GM23338 (cell line): ENCODE results near the gene RUVBL2. TPM values are rescaled to one million over a fixed set of nuclear protein-coding genes. Genes with fewer than 3 reads are reported as not detected.
"Not testable (repeated sequence)": the region's sequence is repeated elsewhere in the genome, so short reads cannot be mapped to it uniquely, and the experiment has no call there.

Source experiments
- ATAC-seq: fragments of 200-7000 bp; cut with Tn5 transposase; 3 replicates; pipeline ENCODE4 v1.9.1; 2020
- DNase-seq: peaks from one replicate; pipeline ENCODE4 v3.0.0-alpha.2; 2015; ENCODE audit warnings: low spot score
- H2AFZ ChIP-seq: fragments of 200-600 bp; sonication (generic); 2 replicates; pipeline ENCODE4 v1.8.0; 2016; ENCODE audit warnings: antibody characterized with exemption, mild to moderate bottlenecking, moderate library complexity
- H3F3A ChIP-seq: fragments of 200-600 bp; sonication (generic); replicated peaks from 2 replicates; pipeline ENCODE4 v1.8.0; 2017; ENCODE audit warnings: antibody characterized with exemption, mixed run types, low read depth
- H3K27ac ChIP-seq: fragments of 200-600 bp; sonication (generic); 2 replicates; pipeline ENCODE4 v1.6.1; 2016; ENCODE audit warnings: low read depth
- H3K27me3 ChIP-seq: fragments of 200-600 bp; sonication (generic); 2 replicates; pipeline ENCODE4 v1.8.0; 2016; ENCODE audit warnings: mild to moderate bottlenecking, mixed run types, moderate library complexity; ENCODE audit not compliant: insufficient read depth
- H3K36me3 ChIP-seq: fragments of 200-600 bp; sonication (generic); 2 replicates; pipeline ENCODE4 v1.8.0; 2016; ENCODE audit warnings: mild to moderate bottlenecking; ENCODE audit not compliant: insufficient read depth
- H3K4me1 ChIP-seq: fragments of 200-600 bp; sonication (generic); 2 replicates; pipeline ENCODE4 v1.8.0; 2016; ENCODE audit warnings: mild to moderate bottlenecking, moderate library complexity; ENCODE audit not compliant: insufficient read depth
- H3K4me2 ChIP-seq: fragments of 200-600 bp; sonication (generic); 2 replicates; pipeline ENCODE4 v1.7.1; 2017; ENCODE audit warnings: mixed run types
- H3K4me3 ChIP-seq: fragments of 200-600 bp; sonication (generic); 2 replicates; pipeline ENCODE4 v1.6.1; 2016; ENCODE audit warnings: mixed run types
- H3K79me2 ChIP-seq: fragments of 200-600 bp; sonication (generic); replicated peaks from 2 replicates; pipeline ENCODE4 v1.8.0; 2017; ENCODE audit warnings: mild to moderate bottlenecking; ENCODE audit not compliant: insufficient read depth
- H3K9me2 ChIP-seq: fragments of 200-600 bp; sonication (generic); 2 replicates; pipeline ENCODE4 v1.8.0; 2017; ENCODE audit not compliant: insufficient read depth
- H4K20me1 ChIP-seq: fragments of 200-600 bp; sonication (generic); replicated peaks from 2 replicates; pipeline ENCODE4 v1.8.0; 2017; ENCODE audit warnings: mild to moderate bottlenecking; ENCODE audit not compliant: insufficient read depth
- H3K27ac Mint-ChIP-seq: 2 replicates; pipeline ENCODE4 v1.8.0; 2020; ENCODE audit warnings: inconsistent platforms, mild to moderate bottlenecking, moderate library complexity, mixed read lengths
- H3K27me3 Mint-ChIP-seq: 3 replicates; pipeline ENCODE4 v1.8.0; 2022; ENCODE audit warnings: low read depth, mild to moderate bottlenecking, moderate library complexity, mixed read lengths, inconsistent platforms; ENCODE audit not compliant: insufficient read depth, poor library complexity
- H3K36me3 Mint-ChIP-seq: 3 replicates; pipeline ENCODE4 v1.8.0; 2021; ENCODE audit warnings: low read depth, mild to moderate bottlenecking, inconsistent platforms, moderate library complexity, mixed read lengths
- H3K4me1 Mint-ChIP-seq: 3 replicates; pipeline ENCODE4 v1.8.0; 2020; ENCODE audit warnings: mild to moderate bottlenecking, inconsistent platforms, mixed read lengths
- H3K4me3 Mint-ChIP-seq: 3 replicates; pipeline ENCODE4 v1.8.0; 2021; ENCODE audit warnings: moderate library complexity, mild to moderate bottlenecking, inconsistent platforms, mixed read lengths
- H3K9me3 Mint-ChIP-seq: 3 replicates; pipeline ENCODE4 v1.8.0; 2020; ENCODE audit warnings: moderate library complexity, mild to moderate bottlenecking, inconsistent platforms, mixed read lengths
- polyA plus RNA-seq: library from polyadenylated mRNA; unstranded; fragments of >200 nt; fragmentation: Nextera tagmentation; extraction: Ambion mirVana; gene quantifications from 2 replicates; pipeline ENCODE4 v1.2.1, GENCODE V29; 2016
- total RNA-seq: library from RNA; depleted of rRNA; stranded (reverse); fragments of >200 nt; shearing (Covaris generic); gene quantifications from 2 replicates; pipeline ENCODE4 v1.2.3, GENCODE V29; 2014

Gene RUVBL2
- total and polyA plus RNA-seq, 2 experiments from 2014 or later: 196 to 252 TPM

GRCh38 chr19:49024233-49024632 is 30.5 kb downstream of the RUVBL2 start, which contains the start of gene CGB3:
Gene CGB3 (minus strand): TSS chr19:49024333. CDS start chr19:49023971, 362 bp downstream.
- not testable (repeated sequence) for H3K9me2 ChIP-seq, H3K79me2 ChIP-seq, H3K36me3 Mint-ChIP-seq, H3K4me2 ChIP-seq, H2AFZ ChIP-seq, ATAC-seq, H3K4me3 ChIP-seq, H3F3A ChIP-seq, H3K27ac Mint-ChIP-seq, H3K36me3 ChIP-seq, H3K4me3 Mint-ChIP-seq, H3K27ac ChIP-seq, H4K20me1 ChIP-seq, DNase-seq, H3K9me3 Mint-ChIP-seq
- H3K27me3 ChIP-seq: peaks cover 23% of the 10 kb centered on the region
- peaks cover 16% of the 10 kb centered on the region; the same call in 1 of the 2 replicates for H3K4me1 ChIP-seq
- Mint-ChIP-seq H3K4me1 (peaks cover 14% of the 10 kb centered on the region), H3K27me3 (peaks cover 11% of the 10 kb centered on the region)

GRCh38 chr19:49025088-49025487 is 31.4 kb downstream of the RUVBL2 start:
- not testable (repeated sequence) for H3K36me3 ChIP-seq, H3K36me3 Mint-ChIP-seq, DNase-seq, H3K4me3 ChIP-seq, H2AFZ ChIP-seq, H3K27ac ChIP-seq, ATAC-seq, H3K9me3 Mint-ChIP-seq, H4K20me1 ChIP-seq, H3K9me2 ChIP-seq, H3F3A ChIP-seq, H3K79me2 ChIP-seq, H3K27ac Mint-ChIP-seq, H3K4me2 ChIP-seq, H3K4me3 Mint-ChIP-seq
- Histone ChIP-seq H3K27me3 (peaks cover 15% of the 10 kb centered on the region; the same call in 1 of the 2 replicates), H3K4me1 (peaks cover 11% of the 10 kb centered on the region; the same call in 1 of the 2 replicates)
- peaks cover 10% of the 10 kb centered on the region for H3K4me1 Mint-ChIP-seq
- H3K27me3 Mint-ChIP-seq: peaks cover 14% of the 10 kb centered on the region

- H3K9me3 Mint-ChIP-seq, H3K4me3 ChIP-seq, H2AFZ ChIP-seq, H4K20me1 ChIP-seq, H3K79me2 ChIP-seq, H3K4me2 ChIP-seq, H3K4me3 Mint-ChIP-seq, H3K4me1 Mint-ChIP-seq, ATAC-seq, H3K27ac Mint-ChIP-seq, H3K36me3 ChIP-seq, H3K9me2 ChIP-seq, H3K4me1 ChIP-seq, H3K36me3 Mint-ChIP-seq, DNase-seq, H3K27ac ChIP-seq, H3F3A ChIP-seq: not testable (repeated sequence)
- peaks cover 10% of the 10 kb centered on the region; the same call in 1 of the 2 replicates for H3K27me3 ChIP-seq
- H3K27me3 Mint-ChIP-seq: peaks cover 13% of the 10 kb centered on the region
These were observed 31.9 kb downstream of the RUVBL2 start for GRCh38 chr19:49025599-49025998.

GRCh38 chr19:49028686-49029085 is 35.0 kb downstream of the RUVBL2 start:
- not testable (repeated sequence) for H3K36me3 Mint-ChIP-seq, H4K20me1 ChIP-seq, H3K27ac Mint-ChIP-seq, H3K4me1 ChIP-seq, H2AFZ ChIP-seq, H3K9me2 ChIP-seq, H3K9me3 Mint-ChIP-seq, H3K27ac ChIP-seq, H3K27me3 ChIP-seq, H3K4me3 ChIP-seq, H3K36me3 ChIP-seq, H3K4me1 Mint-ChIP-seq, H3F3A ChIP-seq, H3K79me2 ChIP-seq, DNase-seq, H3K4me2 ChIP-seq, H3K4me3 Mint-ChIP-seq, ATAC-seq
- peaks cover 13% of the 10 kb centered on the region for H3K27me3 Mint-ChIP-seq

GRCh38 chr19:49029749-49030148 is 36.1 kb downstream of the RUVBL2 start:
- H3K4me1 ChIP-seq, H3K79me2 ChIP-seq, H4K20me1 ChIP-seq, H3K27me3 ChIP-seq, ATAC-seq, H3K9me2 ChIP-seq, H3K4me3 Mint-ChIP-seq, H3K4me2 ChIP-seq, H3K9me3 Mint-ChIP-seq, H3K4me1 Mint-ChIP-seq, H3K27ac Mint-ChIP-seq, H3K27ac ChIP-seq, H3K36me3 ChIP-seq, H3F3A ChIP-seq, H3K4me3 ChIP-seq, DNase-seq, H2AFZ ChIP-seq, H3K36me3 Mint-ChIP-seq: not testable (repeated sequence)
- peaks cover 13% of the 10 kb centered on the region for H3K27me3 Mint-ChIP-seq

- H3K27me3 Mint-ChIP-seq: peaks cover 13% of the 10 kb centered on the region
- not testable (repeated sequence) for H3K36me3 ChIP-seq, ATAC-seq, H3K79me2 ChIP-seq, H3K4me1 Mint-ChIP-seq, H3K9me2 ChIP-seq, H3K4me2 ChIP-seq, H3K27me3 ChIP-seq, H3F3A ChIP-seq, H3K27ac Mint-ChIP-seq, DNase-seq, H3K9me3 Mint-ChIP-seq, H4K20me1 ChIP-seq, H3K4me3 ChIP-seq, H3K4me1 ChIP-seq, H3K27ac ChIP-seq, H3K4me3 Mint-ChIP-seq, H3K36me3 Mint-ChIP-seq, H2AFZ ChIP-seq
These were observed 36.6 kb downstream of the RUVBL2 start for GRCh38 chr19:49030323-49030722.
